ENCODE measurements around the gene CRTAP. TPM values are rescaled to one million over a fixed set of nuclear protein-coding genes. Genes with fewer than 3 reads are reported as not detected.

Gene CRTAP
- total and polyA plus RNA-seq, 3 donors from 2014 or later, result 70.2 to 151 (median 123) TPM

- no peak for TF ChIP-seq POLR2A (IDR thresholded peaks at IDR 0.05)
- no peak for TF ChIP-seq CTCF (IDR thresholded peaks at IDR 0.05)
- intact Hi-C loops (cut with DNase I; ENCODE audit: low total_unique reads), result no loop called here
Observed at GRCh38 chr3:33081812-33082211, 32.0 kb upstream of the CRTAP start.

GRCh38 chr3:33083958-33084357, 29.9 kb upstream of the CRTAP start:
- Histone ChIP-seq H3K27me3 (no peaks in the 10 kb centered on the region), H3K4me3 (no peak overlapping the region), H3K9me3 (no peaks in the 10 kb centered on the region), H3K27ac (no peak overlapping the region), H3K36me3 (ENCODE audit: low read depth, missing control alignments) (no peaks in the 10 kb centered on the region), H3K4me1 (no peaks in the 10 kb centered on the region)
- intact Hi-C loops (cut with DNase I; ENCODE audit: low total_unique reads), result no loop called here
- TF ChIP-seq POLR2A (IDR thresholded peaks at IDR 0.05) (no peak), CTCF (IDR thresholded peaks at IDR 0.05) (no peak)
- 71 to 73% methylated on average over 2 of the region's 2 CpGs for WGBS, 2 donors
- DNase-seq, result no peak

More at GRCh38 chr3:33081812-33082211, 32.0 kb upstream of the CRTAP start:
- H3K4me1 ChIP-seq, result no peaks in the 10 kb centered on the region
- no peak overlapping the region for H3K4me3 ChIP-seq
- no peak for DNase-seq
- H3K27ac ChIP-seq, result no peak overlapping the region
- H3K9me3 ChIP-seq, result no peaks in the 10 kb centered on the region
- no peaks in the 10 kb centered on the region for H3K36me3 ChIP-seq (ENCODE audit: low read depth, missing control alignments)
- no peaks in the 10 kb centered on the region for H3K27me3 ChIP-seq

DNA sequence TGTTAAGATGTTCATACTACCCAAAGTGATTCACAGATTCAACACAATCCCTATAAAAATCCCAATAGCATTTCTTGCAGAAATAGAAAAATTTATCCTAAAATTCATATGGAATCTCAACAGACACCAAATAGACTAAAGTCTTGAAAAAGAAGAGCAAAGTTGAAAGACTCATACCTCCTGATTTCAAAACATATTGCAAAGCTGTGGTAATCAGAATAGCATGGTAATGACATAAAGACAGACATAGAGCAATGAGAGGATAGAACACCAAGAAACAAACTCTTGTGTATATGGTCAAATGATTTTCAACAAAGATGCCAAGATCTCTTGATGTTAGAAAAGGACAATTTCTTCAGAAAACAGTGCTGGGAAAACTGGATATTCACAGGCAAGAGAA, 25.1 kb upstream of the CRTAP start:
- no peaks in the 10 kb centered on the region for H3K4me1 ChIP-seq
- no peak overlapping the region for H3K27ac ChIP-seq
- no peak for DNase-seq
- H3K9me3 ChIP-seq, result no peaks in the 10 kb centered on the region
- H3K36me3 ChIP-seq (ENCODE audit: low read depth, missing control alignments), result no peaks in the 10 kb centered on the region
- TF ChIP-seq POLR2A (IDR thresholded peaks at IDR 0.05), result no peak
- no peak for TF ChIP-seq CTCF (IDR thresholded peaks at IDR 0.05)
- no peaks in the 10 kb centered on the region for H3K27me3 ChIP-seq
- no peak overlapping the region for H3K4me3 ChIP-seq
- intact Hi-C loops (cut with DNase I; ENCODE audit: low total_unique reads), result no loop called here

DNA sequence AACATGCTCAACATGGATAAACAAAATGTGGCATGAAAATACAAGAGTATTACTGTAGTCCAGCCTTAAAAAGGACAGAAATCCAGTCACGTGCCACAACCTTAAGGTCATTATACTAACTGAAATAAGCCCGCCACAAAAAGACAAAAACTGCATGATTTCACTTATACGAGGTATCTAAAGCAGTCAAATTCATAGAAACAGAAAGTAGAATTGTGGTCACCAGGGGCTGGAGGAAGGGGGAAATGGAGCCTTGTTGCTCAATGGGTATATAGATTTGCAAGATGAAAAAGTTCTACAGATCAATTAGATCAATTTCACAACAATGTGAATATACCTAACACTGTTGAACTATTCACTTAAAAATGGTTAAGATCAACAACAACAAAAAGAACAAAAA, 24.3 kb upstream of the CRTAP start:
- 78 to 86% methylated on average over 3 of the region's 3 CpGs for WGBS, 2 donors

More for the DNA sequence above, 24.3 kb upstream of the CRTAP start:
- no peak for DNase-seq
- no peak for TF ChIP-seq CTCF (IDR thresholded peaks at IDR 0.05)
- TF ChIP-seq POLR2A (IDR thresholded peaks at IDR 0.05), result no peak
- no peaks in the 10 kb centered on the region for H3K9me3 ChIP-seq
- no peaks in the 10 kb centered on the region for H3K36me3 ChIP-seq (ENCODE audit: low read depth, missing control alignments)
- H3K4me1 ChIP-seq, result no peaks in the 10 kb centered on the region
- H3K27ac ChIP-seq, result no peak overlapping the region
- H3K27me3 ChIP-seq, result no peaks in the 10 kb centered on the region
- intact Hi-C loops (cut with DNase I; ENCODE audit: low total_unique reads), result no loop called here
- no peak overlapping the region for H3K4me3 ChIP-seq

All from testis (tissue), 3 donors.